MM.1S (cell line): ENCODE results near the gene TMEFF1.
A peak's percentile ranks its signal among the peaks of the same experiment; 100 is the strongest.

Experiments
- DNase-seq: peaks from one replicate; pipeline ENCODE4 v3.0.0-alpha.2; 2015
- H2AFZ ChIP-seq: fragments of 300-600 bp; sonication (generic); 2 replicates; pipeline ENCODE4 v1.6.0; 2016; ENCODE audit warnings: antibody characterized with exemption, low read length
- H3F3A ChIP-seq: fragments of 300-600 bp; sonication (generic); 2 replicates; pipeline ENCODE4 v1.6.1; 2016; ENCODE audit warnings: mild to moderate bottlenecking, antibody characterized with exemption, low read length, moderate library complexity, mixed read lengths; ENCODE audit not compliant: insufficient read depth
- H3K27ac ChIP-seq: fragments of 300-600 bp; sonication (generic); 2 replicates; pipeline ENCODE4 v1.5.1; 2016; ENCODE audit warnings: mild to moderate bottlenecking, low read length
- H3K27me3 ChIP-seq: fragments of 300-600 bp; sonication (generic); replicated peaks from 2 replicates; pipeline ENCODE4 v1.6.0; 2016; ENCODE audit warnings: low read length; ENCODE audit not compliant: insufficient read depth
- H3K36me3 ChIP-seq: fragments of 300-600 bp; sonication (generic); replicated peaks from 2 replicates; pipeline ENCODE4 v1.6.1; 2016; ENCODE audit warnings: mild to moderate bottlenecking, low read length, mixed read lengths; ENCODE audit not compliant: insufficient read depth
- H3K4me1 ChIP-seq: fragments of 300-600 bp; sonication (generic); 2 replicates; pipeline ENCODE4 v1.6.1; 2016; ENCODE audit warnings: low read length, mixed read lengths
- H3K4me2 ChIP-seq: fragments of 300-600 bp; sonication (generic); 2 replicates; pipeline ENCODE4 v1.6.0; 2016; ENCODE audit warnings: low read depth, low read length
- H3K4me3 ChIP-seq: fragments of 300-600 bp; sonication (generic); 2 replicates; pipeline ENCODE4 v1.5.1; 2016; ENCODE audit warnings: low read length, mixed read lengths
- H3K79me2 ChIP-seq: fragments of 300-600 bp; sonication (generic); 2 replicates; pipeline ENCODE4 v1.6.1; 2016; ENCODE audit warnings: mixed run types, low read length, mixed read lengths
- H3K9ac ChIP-seq: fragments of 300-600 bp; sonication (generic); 2 replicates; pipeline ENCODE4 v1.6.1; 2016; ENCODE audit warnings: low read length, mixed read lengths
- H3K9me2 ChIP-seq: fragments of 300-600 bp; sonication (generic); replicated peaks from 2 replicates; pipeline ENCODE4 v1.6.1; 2016; ENCODE audit warnings: mild to moderate bottlenecking, low read length, mixed read lengths; ENCODE audit not compliant: insufficient read depth
- H3K9me3 ChIP-seq: fragments of 300-600 bp; sonication (generic); replicated peaks from 2 replicates; pipeline ENCODE4 v1.6.1; 2016; ENCODE audit warnings: mild to moderate bottlenecking, low read length, mixed read lengths; ENCODE audit not compliant: insufficient read depth
- H4K20me1 ChIP-seq: fragments of 300-600 bp; sonication (generic); 2 replicates; pipeline ENCODE4 v1.6.1; 2016; ENCODE audit warnings: mild to moderate bottlenecking, low read length, moderate library complexity, mixed read lengths; ENCODE audit not compliant: insufficient read depth
- CTCF ChIP-seq: fragments of 300-600 bp; sonication (generic); IDR thresholded peaks from 2 replicates; pipeline ENCODE4 v1.5.1; 2016; ENCODE audit warnings: antibody characterized with exemption, low read length, mixed read lengths
- EZH2 ChIP-seq: fragments of 300-600 bp; sonication (generic); optimal IDR thresholded peaks from 2 replicates; pipeline ENCODE3; 2017; ENCODE audit warnings: low read depth, mild to moderate bottlenecking, antibody characterized with exemption, low read length, mixed read lengths
- EZH2phosphoT487 ChIP-seq: fragments of 300-600 bp; sonication (generic); IDR thresholded peaks from 2 replicates; pipeline ENCODE4 v1.6.1; 2018; ENCODE audit warnings: antibody characterized with exemption, low read length

Gene TMEFF1

DNA sequence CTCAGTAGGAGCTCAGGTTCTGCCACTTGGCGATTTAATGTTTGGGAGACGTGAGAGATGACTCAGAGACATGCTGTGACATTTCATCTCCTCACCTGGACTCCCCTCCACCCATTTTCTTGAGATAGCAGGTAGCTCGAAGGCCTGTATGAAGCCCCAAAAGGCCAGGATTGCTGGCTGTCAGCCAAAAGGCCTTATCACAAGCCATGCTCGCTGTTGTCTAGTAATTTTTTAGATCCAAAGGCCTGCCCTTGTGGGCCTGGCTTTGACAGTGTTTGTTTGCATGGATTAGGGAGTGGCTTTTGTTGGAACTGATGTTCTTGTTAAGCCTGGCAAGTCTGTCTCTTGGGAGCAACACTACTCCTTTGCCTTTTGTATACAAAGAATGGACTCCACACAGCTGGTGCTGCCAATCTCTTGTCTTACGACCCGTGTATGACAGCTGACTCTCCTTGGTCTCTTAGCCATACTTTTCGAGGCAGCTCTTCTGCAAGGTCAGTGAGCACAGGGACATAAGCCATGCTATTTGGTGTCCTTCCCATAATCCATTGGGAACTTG, 127.7 kb downstream of the TMEFF1 start:
- no peak for DNase-seq
- Histone ChIP-seq H4K20me1 (no peaks in the 10 kb centered on the region), H3K4me2 (no peak overlapping the region)

DNA sequence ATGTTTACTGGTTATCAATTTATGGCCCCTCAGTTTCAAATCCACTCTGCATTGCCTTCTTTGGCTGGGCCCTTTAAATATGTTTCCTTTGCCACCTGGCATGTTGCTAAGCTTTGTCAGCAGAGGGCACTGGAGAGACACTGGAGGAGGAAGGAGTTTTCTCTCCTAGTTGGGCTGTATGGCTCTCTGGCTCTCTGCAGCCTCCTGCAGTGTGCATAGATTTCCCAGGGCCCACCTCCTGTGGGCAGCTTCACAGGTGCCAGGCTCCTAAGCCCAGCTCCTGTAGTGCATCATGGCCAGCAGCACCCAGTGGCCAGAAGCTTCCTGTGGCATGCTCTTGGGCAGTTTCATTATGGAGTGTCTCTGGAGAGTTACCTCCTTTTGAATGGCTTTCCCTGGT, 128.3 kb downstream of the TMEFF1 start:
- H3K9me3 ChIP-seq = no peaks in the 10 kb centered on the region
- H3K9me2 ChIP-seq = no peaks in the 10 kb centered on the region
- no peak overlapping the region for H3K4me2 ChIP-seq
- H3K4me3 ChIP-seq = no peak overlapping the region
- no peaks in the 10 kb centered on the region for H3K27me3 ChIP-seq
- H3K9ac ChIP-seq = no peak overlapping the region
- no peaks in the 10 kb centered on the region for H4K20me1 ChIP-seq
- TF ChIP-seq EZH2 (no peak), CTCF (peak; percentile 88)
- no peak overlapping the region for H3K27ac ChIP-seq
- no peaks in the 10 kb centered on the region for H3K36me3 ChIP-seq
- H2AFZ ChIP-seq = no peak overlapping the region
- peak; percentile 77 for DNase-seq
- H3K79me2 ChIP-seq = no peaks in the 10 kb centered on the region
- H3K4me1 ChIP-seq = peaks cover 22% of the 10 kb centered on the region
- H3F3A ChIP-seq = peaks cover 11% of the 10 kb centered on the region

More for the DNA sequence above, 127.7 kb downstream of the TMEFF1 start:
- Histone ChIP-seq H3K9me2 (no peaks in the 10 kb centered on the region), H3K9me3 (no peaks in the 10 kb centered on the region), H3F3A (peaks cover 11% of the 10 kb centered on the region), H3K27ac (no peak overlapping the region), H3K79me2 (no peaks in the 10 kb centered on the region), H3K4me3 (no peak overlapping the region), H3K36me3 (no peaks in the 10 kb centered on the region), H3K9ac (no peak overlapping the region), H3K27me3 (no peaks in the 10 kb centered on the region), H3K4me1 (peaks cover 22% of the 10 kb centered on the region), H2AFZ (no peak overlapping the region)
- no peak for TF ChIP-seq CTCF
- TF ChIP-seq EZH2 = no peak
- TF ChIP-seq EZH2phosphoT487 = no peak

DNA sequence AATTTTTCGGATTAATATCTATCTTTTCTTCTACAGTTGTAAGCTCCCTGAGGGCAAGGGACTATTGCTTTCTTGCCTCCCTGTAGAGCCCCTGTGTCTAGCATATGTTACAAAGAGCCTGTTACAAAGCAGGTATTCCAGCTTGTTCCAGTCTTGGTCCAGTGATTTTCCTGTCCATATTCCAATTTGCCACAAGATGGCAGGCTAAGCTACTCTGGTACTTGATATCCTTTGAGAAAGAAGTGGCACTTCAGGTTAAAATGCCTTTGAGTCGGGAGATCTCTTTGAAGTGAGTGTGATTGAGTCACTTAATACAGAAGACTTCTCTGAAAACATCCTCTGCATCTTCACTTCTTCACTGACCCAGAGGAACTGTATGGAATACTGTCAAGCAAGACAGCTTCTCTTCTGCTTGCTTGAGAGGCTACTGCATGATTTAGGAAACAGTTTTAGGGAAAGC, 129.4 kb downstream of the TMEFF1 start:
- Histone ChIP-seq H3K79me2 (no peaks in the 10 kb centered on the region), H3K4me2 (no peak overlapping the region), H3F3A (peaks cover 11% of the 10 kb centered on the region), H2AFZ (no peak overlapping the region), H3K27me3 (no peaks in the 10 kb centered on the region), H3K27ac (no peak overlapping the region), H3K9me3 (no peaks in the 10 kb centered on the region), H3K9ac (no peak overlapping the region), H3K9me2 (no peaks in the 10 kb centered on the region), H3K4me3 (no peak overlapping the region), H4K20me1 (no peaks in the 10 kb centered on the region), H3K4me1 (peaks cover 22% of the 10 kb centered on the region), H3K36me3 (no peaks in the 10 kb centered on the region)
- peak; percentile 42 for DNase-seq
- TF ChIP-seq EZH2phosphoT487 = no peak
- no peak for TF ChIP-seq EZH2
- peak; percentile 72 for TF ChIP-seq CTCF
